HG03460 (cell line): ENCODE data around the gene AP3D1.

ENCODE experiments used
- ATAC-seq: cut with Tn5 transposase; IDR thresholded peaks from one replicate; pipeline ENCODE4 v1.9.1; 2021; ENCODE audit not compliant: unreplicated experiment

Gene AP3D1

GRCh38 chr19:2113439-2114211 lies 37.7 kb downstream of the AP3D1 start:
- ATAC-seq = no peak

- no peak for ATAC-seq
Measured at GRCh38 chr19:2112516-2113320, 38.6 kb downstream of the AP3D1 start.

GRCh38 chr19:2111886-2112285 lies 39.5 kb downstream of the AP3D1 start:
- ATAC-seq = no peak

GRCh38 chr19:2111425-2111824 lies 39.9 kb downstream of the AP3D1 start:
- ATAC-seq = no peak

- ATAC-seq = no peak
Measured at GRCh38 chr19:2110822-2111221, 40.5 kb downstream of the AP3D1 start.

- ATAC-seq = no peak
Measured at GRCh38 chr19:2109046-2109864, 42.1 kb downstream of the AP3D1 start.

- no peak for ATAC-seq
Measured at GRCh38 chr19:2108251-2109016, 42.9 kb downstream of the AP3D1 start.

GRCh38 chr19:2103045-2103707 lies 48.2 kb downstream of the AP3D1 start:
- ATAC-seq = no peak

- no peak for ATAC-seq
Measured at GRCh38 chr19:2101417-2102335, 49.7 kb downstream of the AP3D1 start.

GRCh38 chr19:2100719-2101061 lies 50.7 kb downstream of the AP3D1 start:
- ATAC-seq = no peak

- no peak for ATAC-seq
Measured at GRCh38 chr19:2099937-2100718, 51.2 kb downstream of the AP3D1 start.

GRCh38 chr19:2099054-2099501 lies 52.3 kb downstream of the AP3D1 start:
- ATAC-seq = no peak

- ATAC-seq = no peak
Measured at GRCh38 chr19:2097886-2098327, 53.5 kb downstream of the AP3D1 start.

- ATAC-seq = no peak
Measured at GRCh38 chr19:2097203-2097885, 54.0 kb downstream of the AP3D1 start.

- peak; percentile 53 for ATAC-seq
Measured at GRCh38 chr19:2096480-2097202, 54.7 kb downstream of the AP3D1 start, which contains the start of gene IZUMO4. TSS of gene IZUMO4 (plus strand) at chr19:2096915. CDS start at chr19:2096946, 31 bp downstream.

- peak; percentile 33 for ATAC-seq
Measured at GRCh38 chr19:2096034-2096479, 55.3 kb downstream of the AP3D1 start, which contains the start of gene MOB3A. TSS of gene MOB3A (minus strand) at chr19:2096326. CDS start at chr19:2078560, 17,766 bp downstream.
